GM10266 (cell line): ENCODE data around the gene OR10AD1.

Experiments used
- DNase-seq: peaks from one replicate; pipeline ENCODE4 v3.0.0; 2012; ENCODE audit errors: extremely low spot score
- CTCF ChIP-seq: IDR thresholded peaks from 2 replicates; pipeline ENCODE4 v1.5.1; 2012; ENCODE audit warnings: mild to moderate bottlenecking, low read depth; ENCODE audit not compliant: control insufficient read depth, insufficient read depth; ENCODE audit errors: missing control alignments

OR10AD1 gene

GRCh38 chr12:48198672-48198971 is 4.5 kb downstream of the OR10AD1 start:
- TF ChIP-seq CTCF = no peak
- no peak for DNase-seq

- no peak for TF ChIP-seq CTCF
- DNase-seq = peak; percentile 91
Observed at GRCh38 chr12:48197971-48198671, 5.0 kb downstream of the OR10AD1 start.

- no peak for DNase-seq
- peak; percentile 69 for TF ChIP-seq CTCF
Observed at GRCh38 chr12:48197549-48197970, 5.5 kb downstream of the OR10AD1 start.

GRCh38 chr12:48194799-48195201 is 8.3 kb downstream of the OR10AD1 start:
- TF ChIP-seq CTCF = no peak
- no peak for DNase-seq

- DNase-seq = no peak
- no peak for TF ChIP-seq CTCF
Observed at GRCh38 chr12:48193623-48194022, 9.5 kb downstream of the OR10AD1 start.

- TF ChIP-seq CTCF = no peak
- DNase-seq = no peak
Observed at GRCh38 chr12:48192861-48193260, 10.2 kb downstream of the OR10AD1 start.

GRCh38 chr12:48191096-48191495 is 12.0 kb downstream of the OR10AD1 start:
- TF ChIP-seq CTCF = no peak
- DNase-seq = no peak
